DOHH2 (cell line): Measurements from ENCODE around the gene ALG12.

Experiments
- H3F3A ChIP-seq: fragments of 200-600 bp; sonication (generic), shearing (Covaris generic); 2 replicates; pipeline ENCODE4 v1.6.0; 2016; ENCODE audit warnings: antibody characterized with exemption, mild to moderate bottlenecking; ENCODE audit not compliant: control insufficient read depth, insufficient read depth
- H3K27ac ChIP-seq: fragments of 200-600 bp; sonication (generic); 2 replicates; pipeline ENCODE4 v1.5.1; 2014; ENCODE audit warnings: low read depth, mild to moderate bottlenecking, low read length, moderate library complexity
- H3K27me3 ChIP-seq: fragments of 200-600 bp; sonication (generic); 2 replicates; pipeline ENCODE4 v1.6.1; 2014; ENCODE audit warnings: mild to moderate bottlenecking, low read length, mixed read lengths; ENCODE audit not compliant: control insufficient read depth
- H3K36me3 ChIP-seq: fragments of 200-600 bp; sonication (generic); 2 replicates; pipeline ENCODE4 v1.6.1; 2014; ENCODE audit warnings: mild to moderate bottlenecking, low read length, moderate library complexity, mixed read lengths; ENCODE audit not compliant: control insufficient read depth
- H3K4me1 ChIP-seq: fragments of 200-600 bp; sonication (generic); 2 replicates; pipeline ENCODE4 v1.6.1; 2014; ENCODE audit warnings: mild to moderate bottlenecking, low read length, mixed read lengths; ENCODE audit not compliant: control insufficient read depth
- H3K4me2 ChIP-seq: fragments of 200-600 bp; sonication (generic); 2 replicates; pipeline ENCODE4 v1.6.0; 2014; ENCODE audit warnings: mild to moderate bottlenecking, low read length, moderate library complexity
- H3K4me3 ChIP-seq: fragments of 200-600 bp; sonication (generic); 2 replicates; pipeline ENCODE4 v1.5.1; 2014; ENCODE audit warnings: mild to moderate bottlenecking, low read length, mixed read lengths
- H3K79me2 ChIP-seq: fragments of 200-600 bp; sonication (generic); 2 replicates; pipeline ENCODE4 v1.6.1; 2014; ENCODE audit warnings: mild to moderate bottlenecking, low read length, mixed read lengths; ENCODE audit not compliant: control insufficient read depth
- H3K9me2 ChIP-seq: fragments of 200-600 bp; sonication (generic); replicated peaks from 2 replicates; pipeline ENCODE4 v1.6.1; 2014; ENCODE audit warnings: mild to moderate bottlenecking, low read length, mixed read lengths; ENCODE audit not compliant: control insufficient read depth
- H3K9me3 ChIP-seq: fragments of 200-600 bp; sonication (generic); 2 replicates; pipeline ENCODE4 v1.6.1; 2014; ENCODE audit warnings: antibody characterized with exemption, low read length, mixed read lengths; ENCODE audit not compliant: control insufficient read depth, insufficient read depth
- H4K20me1 ChIP-seq: fragments of 200-600 bp; sonication (generic); 2 replicates; pipeline ENCODE4 v1.6.0; 2014; ENCODE audit warnings: low read depth, mild to moderate bottlenecking, antibody characterized with exemption, low read length, moderate library complexity; ENCODE audit not compliant: control insufficient read depth, insufficient read depth
- CTCF ChIP-seq: fragments of 200-600 bp; sonication (generic); IDR thresholded peaks from one replicate; pipeline ENCODE4 v1.5.1; 2014; ENCODE audit warnings: antibody characterized with exemption, mild to moderate bottlenecking, low read depth, low read length; ENCODE audit not compliant: poor library complexity, severe bottlenecking
- EZH2phosphoT487 ChIP-seq: fragments of 200-600 bp; sonication (generic); IDR thresholded peaks from 2 replicates; pipeline ENCODE4 v1.6.1; 2017; ENCODE audit warnings: borderline replicate concordance, mild to moderate bottlenecking, antibody characterized with exemption, low read length, moderate library complexity, mixed read lengths

Gene ALG12

GRCh38 chr22:49899530-49899929, 18.7 kb downstream of the ALG12 start:
- no peak overlapping the region for H3K4me3 ChIP-seq
- peaks cover 45% of the 10 kb centered on the region for H3K36me3 ChIP-seq
- H3K27ac ChIP-seq: no peak overlapping the region
- TF ChIP-seq EZH2phosphoT487: no peak
- TF ChIP-seq CTCF: no peak
- no peaks in the 10 kb centered on the region for H3K4me1 ChIP-seq
- H3K9me3 ChIP-seq: peaks cover 5% of the 10 kb centered on the region; the same call in 1 of the 2 replicates
- no peaks in the 10 kb centered on the region for H3K27me3 ChIP-seq
- no peaks in the 10 kb centered on the region for H4K20me1 ChIP-seq
- no peak overlapping the region for H3K4me2 ChIP-seq
- H3K9me2 ChIP-seq: no peaks in the 10 kb centered on the region
- no peaks in the 10 kb centered on the region for H3F3A ChIP-seq
- H3K79me2 ChIP-seq: no peaks in the 10 kb centered on the region

GRCh38 chr22:49897015-49897684, 21.1 kb downstream of the ALG12 start:
- Histone ChIP-seq H3K4me2 (no peak overlapping the region), H3K9me2 (no peaks in the 10 kb centered on the region), H3K36me3 (peaks cover 27% of the 10 kb centered on the region), H3K79me2 (no peaks in the 10 kb centered on the region), H3K27me3 (no peaks in the 10 kb centered on the region), H3K27ac (no peak overlapping the region), H4K20me1 (no peaks in the 10 kb centered on the region), H3K4me3 (no peak overlapping the region), H3K4me1 (no peaks in the 10 kb centered on the region), H3K9me3 (peaks cover 5% of the 10 kb centered on the region; the same call in 1 of the 2 replicates), H3F3A (peaks cover 3% of the 10 kb centered on the region; the same call in 1 of the 2 replicates)
- no peak for TF ChIP-seq CTCF
- TF ChIP-seq EZH2phosphoT487: no peak

- Histone ChIP-seq H3K4me1 (no peaks in the 10 kb centered on the region), H3K4me2 (no peak overlapping the region), H3K4me3 (no peak overlapping the region), H4K20me1 (no peaks in the 10 kb centered on the region), H3K9me2 (no peaks in the 10 kb centered on the region), H3F3A (peaks cover 3% of the 10 kb centered on the region; the same call in 1 of the 2 replicates), H3K9me3 (no peaks in the 10 kb centered on the region), H3K79me2 (no peaks in the 10 kb centered on the region), H3K27me3 (no peaks in the 10 kb centered on the region), H3K36me3 (peaks cover 22% of the 10 kb centered on the region), H3K27ac (no peak overlapping the region)
- TF ChIP-seq EZH2phosphoT487 (no peak), CTCF (no peak)
Observed at GRCh38 chr22:49896201-49896600, 22.0 kb downstream of the ALG12 start.
